Glomerular visceral epithelial cell (primary cell): ENCODE measurements around the gene FKRP.

ENCODE experiments used
- DNase-seq: peaks from one replicate; pipeline ENCODE4 v3.0.0-alpha.2; 2016; ENCODE audit errors: extremely low spot score

The FKRP gene

GRCh38 chr19:46719629-46720502 lies 26.0 kb upstream of the FKRP start:
- no peak for DNase-seq

- DNase-seq = no peak
These were observed 25.2 kb upstream of the FKRP start for GRCh38 chr19:46720503-46721239.

DNA sequence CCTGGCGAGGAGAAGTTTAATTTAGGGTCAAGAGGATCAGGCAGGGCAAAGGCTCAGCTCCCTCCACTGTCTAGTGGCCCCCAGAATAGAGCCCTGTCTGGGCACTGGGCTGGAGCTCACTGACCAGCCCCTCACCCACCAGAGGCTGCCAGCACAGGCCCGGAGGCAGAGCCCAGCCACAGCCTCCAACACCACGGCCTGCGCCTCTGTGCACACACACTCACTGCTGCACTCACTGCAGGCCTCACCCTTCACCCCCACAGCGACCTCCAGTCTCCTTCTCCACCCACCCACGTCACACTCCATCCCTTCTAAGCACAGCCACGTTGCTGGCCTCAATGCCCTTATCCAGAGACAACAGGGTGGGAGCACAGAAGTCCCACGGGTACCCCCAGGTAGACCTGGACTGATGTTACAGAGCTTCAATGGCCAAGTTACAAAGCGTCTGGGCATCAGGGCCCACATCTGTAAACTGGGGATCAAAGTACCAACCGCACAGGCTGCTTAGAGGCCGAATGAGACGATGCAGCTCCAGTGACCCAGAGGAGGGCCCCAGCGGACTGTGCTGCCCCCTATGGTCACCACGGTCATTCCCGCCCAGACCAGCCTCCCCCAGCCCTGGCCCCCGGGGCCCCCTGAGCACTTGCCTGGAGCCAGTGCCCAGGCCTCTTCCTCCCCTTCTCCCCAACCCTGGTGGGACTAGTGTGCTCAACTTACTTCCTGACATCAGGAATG lies 24.4 kb upstream of the FKRP start:
- no peak for DNase-seq

- DNase-seq = no peak
These were observed 23.9 kb upstream of the FKRP start for GRCh38 chr19:46722004-46722380.

DNA sequence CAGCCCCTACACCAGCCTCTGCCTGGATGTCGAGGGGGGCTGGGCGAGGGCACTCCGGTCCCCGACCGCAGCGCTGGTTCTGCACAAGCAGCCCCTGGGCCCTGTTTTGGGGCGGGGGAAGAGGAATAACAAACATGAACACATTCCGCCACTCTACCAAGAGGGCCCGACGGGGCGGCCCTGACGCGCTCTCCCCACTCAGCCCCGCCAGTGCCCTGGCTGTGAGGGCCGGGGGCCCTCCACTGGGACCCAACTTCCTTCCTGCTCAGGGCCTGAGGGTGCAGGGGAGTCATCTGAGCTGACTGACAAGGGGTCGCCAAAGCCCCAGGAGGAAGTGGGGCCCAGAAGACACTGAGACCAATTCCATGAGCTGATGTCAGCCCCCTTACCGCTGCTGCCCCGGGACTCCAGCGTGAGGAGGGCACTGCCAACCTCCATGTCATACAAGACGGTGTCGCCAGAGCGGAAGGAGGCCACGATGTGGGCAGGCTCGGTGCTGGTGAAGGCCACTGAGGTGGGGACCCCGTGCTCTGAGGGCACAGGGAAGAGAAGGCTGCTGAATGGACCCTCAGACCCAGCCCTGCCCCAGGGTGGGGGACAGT lies 23.3 kb upstream of the FKRP start:
- DNase-seq = no peak

DNA sequence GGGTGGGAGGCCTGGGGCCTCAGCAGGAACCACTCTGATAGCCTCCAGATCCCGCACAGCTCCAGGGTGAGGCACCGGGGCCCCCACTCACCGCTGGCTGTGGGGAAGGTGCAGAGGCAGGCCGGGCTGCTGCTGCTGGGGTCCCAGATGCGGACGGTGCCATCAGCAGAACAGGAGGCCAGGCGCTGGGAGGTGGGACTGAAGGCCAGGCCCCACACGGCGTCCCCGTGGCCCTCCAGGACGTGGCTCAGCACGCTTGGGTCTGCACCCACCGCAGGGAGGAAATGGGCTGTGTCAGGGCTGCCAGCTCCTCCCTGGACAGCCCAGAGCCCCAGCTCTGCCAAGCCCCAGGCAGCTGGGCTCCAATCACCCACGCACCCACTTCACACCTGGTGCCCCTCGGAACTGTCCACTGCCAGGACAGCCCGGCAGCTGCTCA lies 22.8 kb upstream of the FKRP start:
- DNase-seq = no peak

GRCh38 chr19:46723471-46723870 lies 22.4 kb upstream of the FKRP start:
- DNase-seq = no peak

DNA sequence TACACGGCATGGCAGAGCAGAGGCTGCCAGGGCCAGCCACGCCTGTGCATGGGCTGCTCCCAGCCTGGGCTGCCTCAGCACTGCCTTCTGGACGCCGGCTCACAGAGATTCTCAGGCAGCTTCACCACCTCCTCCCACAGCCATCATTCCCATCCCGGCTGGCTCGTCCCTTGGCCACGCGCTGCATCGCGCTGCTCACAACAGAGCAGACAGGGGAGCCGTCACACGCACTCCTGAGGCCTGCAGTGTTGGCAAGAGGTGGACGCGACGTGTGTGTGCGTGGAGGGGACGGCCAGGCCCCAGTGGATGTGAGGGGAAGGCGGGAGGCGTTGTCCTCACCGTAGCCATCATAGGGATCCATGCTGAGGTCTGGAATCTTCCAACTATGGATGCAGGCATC lies 21.4 kb upstream of the FKRP start:
- DNase-seq = no peak

DNA sequence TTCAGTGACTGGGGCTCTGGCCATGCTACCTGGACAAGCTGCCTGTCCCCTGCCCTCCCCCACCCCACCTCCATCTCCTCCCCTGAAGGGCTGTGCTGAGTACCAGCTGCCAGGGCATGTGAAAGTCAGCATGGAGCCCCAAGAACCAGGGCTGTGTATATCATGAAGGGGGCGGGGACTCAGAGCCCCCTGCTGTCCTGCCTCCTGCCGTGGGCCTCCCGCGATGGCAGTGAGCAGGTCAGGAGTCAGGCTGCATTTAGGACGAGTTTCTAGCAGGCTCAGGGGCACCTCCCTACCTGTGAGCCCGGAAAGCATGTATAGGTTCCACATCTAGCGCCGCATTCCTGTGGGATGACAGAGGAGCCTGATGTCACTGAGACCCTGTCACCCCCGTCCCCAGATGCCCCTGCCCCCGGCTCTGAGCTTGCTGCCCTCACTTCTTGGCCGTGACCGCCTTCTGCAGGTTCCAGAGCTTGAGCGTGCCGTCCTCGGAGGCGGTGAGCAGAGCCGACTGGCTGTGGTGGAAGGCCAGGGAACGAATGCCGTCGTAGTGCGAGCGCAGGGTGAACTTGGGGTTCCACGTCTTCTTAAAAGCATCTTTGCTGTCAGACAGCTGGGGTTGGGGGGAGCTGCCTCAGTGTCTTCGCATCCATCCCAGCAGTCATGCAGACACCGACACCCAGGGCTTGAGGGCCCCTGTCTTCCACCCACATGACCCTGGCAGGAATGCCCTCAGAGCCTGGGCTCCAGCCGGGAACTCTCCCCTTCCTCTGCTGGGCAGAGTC lies 20.6 kb upstream of the FKRP start:
- no peak for DNase-seq

- no peak for DNase-seq
These were observed 19.9 kb upstream of the FKRP start for GRCh38 chr19:46725859-46726393.

DNA sequence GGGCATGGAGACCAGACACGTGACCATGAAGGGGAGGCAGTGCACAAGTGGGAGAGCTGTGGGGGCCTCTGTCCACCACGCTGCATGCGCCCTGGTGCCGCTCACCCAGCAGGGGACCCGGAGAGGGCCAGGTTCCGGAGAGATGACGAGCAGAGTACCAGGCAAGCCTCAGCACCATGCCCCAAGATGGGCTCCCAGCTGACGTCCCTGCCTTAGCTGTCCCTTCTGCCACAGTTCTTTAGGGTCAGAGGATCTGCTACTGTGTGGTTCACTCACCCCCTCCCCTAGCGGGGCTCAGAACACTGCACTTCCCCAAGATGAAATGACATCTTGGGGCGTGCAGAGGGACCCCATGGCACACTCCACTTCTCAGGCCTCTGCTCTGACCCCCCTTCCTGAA lies 19.3 kb upstream of the FKRP start:
- no peak for DNase-seq

DNA sequence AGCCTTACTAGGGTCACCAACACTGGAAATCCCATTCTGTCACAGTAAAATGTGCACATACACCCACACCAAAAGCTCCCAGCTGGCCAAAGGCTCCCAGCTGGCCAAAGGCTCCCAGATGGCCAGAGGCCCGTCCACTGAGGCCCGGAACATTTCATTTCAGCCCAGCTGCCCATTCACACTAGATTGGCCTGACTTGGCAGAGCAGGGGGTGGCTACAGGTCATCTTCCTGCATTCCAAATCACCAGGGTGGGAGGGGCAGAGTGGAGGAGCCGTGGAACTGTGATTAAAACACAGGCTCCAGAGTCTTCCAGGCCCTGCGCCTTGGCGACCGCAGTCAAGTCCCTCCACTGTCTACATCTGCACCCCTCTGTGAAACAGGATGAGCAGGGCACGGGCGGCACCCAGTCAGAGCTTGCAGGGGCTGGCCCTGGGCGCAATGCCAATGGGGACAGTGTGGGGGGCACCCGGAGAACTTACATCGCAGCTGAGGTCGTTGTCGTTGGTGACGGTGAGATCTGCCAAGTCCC lies 18.8 kb upstream of the FKRP start:
- no peak for DNase-seq

DNA sequence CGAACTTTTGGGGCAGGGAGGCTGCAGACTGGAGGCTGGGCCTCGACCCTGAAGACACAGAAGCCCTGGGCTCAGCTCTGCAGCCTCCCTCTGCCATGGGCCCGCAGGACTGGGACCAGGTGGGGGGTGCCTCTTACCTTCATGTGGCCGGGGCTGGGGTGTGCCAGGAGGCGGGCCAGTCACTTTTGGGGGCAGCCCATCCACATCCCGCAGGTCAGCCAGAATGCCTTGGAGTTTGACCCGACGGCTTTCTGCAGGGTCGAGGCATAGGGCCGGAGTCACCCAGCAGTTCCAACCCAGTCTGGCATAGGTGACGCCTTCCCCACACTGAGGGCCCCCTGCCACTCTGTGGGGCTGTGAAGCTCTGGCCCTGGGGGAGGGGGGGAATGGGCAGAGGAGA lies 18.1 kb upstream of the FKRP start:
- no peak for DNase-seq

- no peak for DNase-seq
These were observed 17.6 kb upstream of the FKRP start for GRCh38 chr19:46728208-46728607.

- DNase-seq = peak; percentile 64
These were observed 17.0 kb upstream of the FKRP start for GRCh38 chr19:46728693-46729339.

DNA sequence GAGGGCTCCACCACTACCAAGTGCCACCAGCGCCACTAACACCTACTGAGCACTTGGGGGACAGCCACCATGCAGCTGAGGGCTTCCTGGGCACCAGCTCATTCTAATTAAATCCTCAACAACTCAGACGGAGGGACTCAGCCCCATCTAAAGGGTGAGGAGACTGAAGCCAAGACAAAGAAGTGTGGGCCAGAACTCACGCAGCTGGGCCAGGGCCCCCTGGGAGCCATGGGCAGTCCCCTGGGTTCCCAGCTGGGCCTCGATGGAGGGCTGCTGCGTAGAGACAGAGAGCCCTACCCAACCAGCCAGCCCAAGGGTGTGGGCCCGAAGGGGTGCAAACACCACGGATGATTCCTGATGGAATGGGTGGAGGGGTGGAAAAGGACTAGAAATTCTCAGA lies 16.2 kb upstream of the FKRP start:
- DNase-seq = no peak

- no peak for DNase-seq
These were observed 15.7 kb upstream of the FKRP start for GRCh38 chr19:46730187-46730586.

DNA sequence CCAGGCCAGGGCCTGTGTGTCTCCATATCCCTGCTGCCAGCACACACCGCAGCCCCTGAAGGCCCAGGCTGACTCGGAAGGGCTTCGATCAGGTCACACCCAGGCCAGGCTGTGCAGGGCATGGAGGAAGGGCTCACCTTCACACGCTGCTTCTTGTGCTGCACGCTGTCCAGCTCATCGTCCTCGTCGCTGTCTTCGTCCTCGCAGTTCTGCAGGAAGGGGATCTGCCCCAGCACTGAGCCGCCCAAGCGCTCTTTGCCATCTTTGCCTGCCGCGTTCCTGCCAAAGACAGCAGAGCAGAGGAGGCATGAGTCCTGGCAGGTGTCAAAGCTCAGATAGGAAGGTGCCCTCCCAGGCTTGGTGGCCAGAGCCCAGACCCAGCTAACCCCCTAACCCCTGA lies 15.3 kb upstream of the FKRP start:
- DNase-seq = no peak

GRCh38 chr19:46731007-46731501 lies 14.8 kb upstream of the FKRP start:
- DNase-seq = peak; percentile 94

- DNase-seq = no peak
These were observed 14.3 kb upstream of the FKRP start for GRCh38 chr19:46731584-46731983.
